CD4-positive, alpha-beta T cell treated with Interleukin-2 at 100 ng/mL for 4 hours (primary cell): ENCODE data around the gene GPATCH2.
"Not testable (repeated sequence)": the region's sequence is repeated elsewhere in the genome, so short reads cannot be mapped to it uniquely, and the experiment has no call there.

Experiments used
- DNase-seq: peaks from one replicate; pipeline ENCODE4 v3.0.0-alpha.2; 2020; ENCODE audit warnings: low spot score

The GPATCH2 gene

DNA sequence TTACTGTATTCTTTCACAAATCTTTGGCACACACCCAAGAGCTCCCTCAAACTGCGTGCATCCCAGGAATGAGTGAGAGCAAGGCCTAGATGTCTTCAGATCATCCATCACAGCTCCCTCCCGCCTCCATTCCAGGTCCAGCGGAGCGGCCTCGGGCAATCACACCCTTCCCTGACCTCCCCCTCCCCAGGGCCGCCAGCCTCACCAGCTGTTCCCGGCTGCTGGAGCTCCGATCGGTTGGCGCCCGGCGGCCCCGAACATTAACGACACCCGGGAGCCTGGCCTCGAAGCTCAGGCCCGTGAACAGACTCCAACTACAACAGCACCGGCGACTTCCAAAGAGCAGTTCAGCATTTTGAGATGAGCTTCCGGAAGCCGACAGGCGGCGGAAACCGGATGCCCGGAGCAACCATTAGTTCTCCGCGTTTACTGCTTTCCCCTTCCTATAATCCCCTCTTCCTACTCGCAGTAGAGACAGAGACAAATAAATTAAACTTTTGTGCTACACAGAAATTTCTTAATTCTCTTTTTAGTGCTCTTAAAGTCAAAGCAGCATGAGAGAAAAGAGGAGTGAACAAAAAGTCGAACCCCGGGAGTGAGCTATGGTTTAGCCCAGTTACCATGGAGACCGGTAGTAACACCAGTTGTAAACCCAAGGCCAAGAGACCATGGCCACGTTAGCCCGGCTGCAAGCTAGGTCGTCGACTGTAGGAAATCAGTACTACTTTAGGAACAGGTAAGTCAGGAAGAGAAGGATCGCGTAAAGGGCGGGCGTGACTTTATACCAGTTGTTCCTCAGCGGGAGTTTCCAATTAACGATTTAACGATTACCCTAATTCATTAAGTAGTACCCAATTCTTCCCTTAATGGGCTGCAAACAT is at the start of gene GPATCH2, which contains the start of gene SPATA17:
GPATCH2 (minus strand) TSS at position 380 of the 881 bp plus-strand sequence; CDS start at position 261, 119 bp downstream.
SPATA17 (plus strand) TSS at position 634 of the 881 bp plus-strand sequence; CDS start at position 669, 35 bp downstream.
- peak; percentile 86 for DNase-seq

DNA sequence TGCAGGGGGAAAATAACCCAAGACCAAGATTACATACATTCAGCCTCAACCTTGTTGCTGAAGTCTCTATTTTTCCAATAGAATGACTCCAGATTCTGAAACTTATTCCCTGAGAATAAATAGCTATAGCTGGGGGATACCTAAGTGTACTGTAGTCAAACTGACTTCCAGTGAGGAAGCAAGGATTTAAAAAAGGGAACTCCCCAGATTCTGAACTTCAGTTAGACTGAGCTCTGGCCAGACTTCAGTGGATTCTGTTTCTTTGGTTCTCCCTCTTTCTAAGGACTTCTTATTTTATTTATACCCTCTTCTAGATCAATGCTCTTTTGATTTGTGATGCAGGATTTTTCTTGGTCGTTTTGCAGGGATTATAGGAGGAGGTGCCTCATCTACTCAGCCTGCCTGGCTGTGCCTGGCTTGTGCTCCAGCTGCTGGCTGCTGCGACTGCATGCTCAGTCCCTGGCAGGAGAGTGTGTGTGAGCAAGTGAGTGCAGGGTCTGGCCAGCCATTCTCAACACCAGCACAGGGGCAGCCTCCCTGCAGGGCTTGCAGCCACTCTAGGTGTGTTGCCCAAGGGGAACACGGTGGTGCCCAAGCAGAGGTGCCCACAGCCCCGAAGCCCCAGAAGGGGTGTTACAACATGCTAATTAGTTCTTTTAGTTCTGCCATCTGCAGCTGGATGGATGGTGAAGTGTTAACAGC is 43.3 kb upstream of the GPATCH2 start:
- DNase-seq, result no peak

DNA sequence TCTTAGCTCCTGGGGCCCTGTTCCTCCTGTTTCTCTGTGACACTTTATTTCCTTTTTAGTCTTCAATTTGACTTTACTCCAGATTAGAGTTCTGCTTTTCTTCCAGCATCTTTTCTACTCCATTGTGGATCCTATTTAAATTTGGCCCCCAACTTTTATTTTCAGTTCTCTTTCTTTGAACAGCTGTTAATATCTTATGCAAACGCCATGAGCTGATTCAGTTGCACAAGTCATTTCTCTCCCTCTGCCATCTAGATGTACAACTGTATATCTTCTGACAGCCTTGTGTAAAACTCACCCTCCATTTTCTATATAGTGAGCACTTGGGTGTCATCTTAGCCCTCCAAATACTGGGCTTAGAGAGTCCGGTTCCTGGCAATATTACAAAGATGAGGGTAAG is 42.5 kb upstream of the GPATCH2 start:
- DNase-seq, result no peak

GRCh38 chr1:217668351-217668940 is 37.6 kb upstream of the GPATCH2 start:
- DNase-seq, result no peak

- no peak for DNase-seq
Observed at GRCh38 chr1:217661407-217661806, 30.5 kb upstream of the GPATCH2 start.

- no peak for DNase-seq
Observed at GRCh38 chr1:217660353-217661062, 29.6 kb upstream of the GPATCH2 start.

- no peak for DNase-seq
Observed at GRCh38 chr1:217650674-217651073, 19.8 kb upstream of the GPATCH2 start.

DNA sequence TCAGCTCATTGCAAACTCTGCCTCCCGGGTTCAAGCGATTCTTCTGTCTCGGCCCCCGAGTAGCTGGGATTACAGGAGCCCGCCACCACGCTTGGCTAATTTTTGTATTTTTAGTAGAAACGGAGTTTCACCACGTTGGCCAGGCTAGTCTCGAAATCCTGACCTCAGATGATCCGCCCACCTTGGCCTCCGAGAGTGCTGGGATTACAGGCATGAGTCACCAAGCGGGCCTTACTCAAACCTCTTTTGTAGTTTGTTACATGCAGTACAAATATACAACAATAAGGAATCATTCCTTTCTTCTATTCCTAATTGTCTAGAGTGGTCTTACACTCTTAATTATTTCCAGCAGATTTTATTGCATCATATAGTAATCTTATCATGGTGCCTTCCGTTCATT is 16.9 kb upstream of the GPATCH2 start:
- no peak for DNase-seq

- DNase-seq, result no peak
Observed at GRCh38 chr1:217642455-217642854, 11.6 kb upstream of the GPATCH2 start.

DNA sequence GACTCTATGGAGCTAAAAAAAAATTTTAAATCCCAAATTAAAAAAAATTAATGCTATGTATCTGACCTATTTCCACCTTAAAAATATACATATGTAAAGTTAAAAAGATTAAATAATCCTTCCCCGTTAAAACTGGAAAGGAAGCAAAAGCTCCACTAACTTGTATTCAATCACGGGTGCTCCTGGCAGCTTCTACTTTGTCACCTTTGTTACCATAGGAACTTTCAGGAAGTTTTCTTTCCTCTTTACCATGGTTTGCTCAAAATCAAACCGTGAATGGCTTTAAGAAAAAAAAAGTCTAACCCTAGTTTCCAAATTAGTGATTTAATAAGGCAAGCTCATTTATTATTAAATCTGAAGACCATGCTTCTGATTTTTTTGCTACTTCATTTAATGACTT is 3.5 kb downstream of the GPATCH2 start:
- DNase-seq, result no peak

DNA sequence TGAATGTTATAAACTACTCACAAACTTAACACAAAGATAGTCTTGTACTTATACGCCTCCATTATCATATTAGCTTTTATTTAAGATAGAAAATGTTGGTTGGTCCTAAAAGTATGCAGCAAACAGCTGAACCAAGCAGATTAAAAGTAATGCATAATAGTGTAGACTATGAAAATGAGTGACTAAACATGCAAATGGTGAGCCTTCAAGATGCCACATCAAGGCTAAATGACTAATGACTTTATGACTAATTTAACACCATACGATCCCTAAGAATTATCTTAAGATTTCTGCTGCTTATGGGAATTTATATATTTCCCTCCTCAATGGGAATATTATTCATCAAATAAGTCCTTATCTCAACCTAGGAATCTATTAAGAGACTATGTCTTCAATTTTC is 4.6 kb downstream of the GPATCH2 start:
- DNase-seq, result peak; percentile 35

GRCh38 chr1:217622042-217622441 is 8.8 kb downstream of the GPATCH2 start:
- DNase-seq, result no peak

GRCh38 chr1:217620814-217621213 is 10.1 kb downstream of the GPATCH2 start:
- no peak for DNase-seq

- DNase-seq, result no peak
Observed at GRCh38 chr1:217617126-217617525, 13.8 kb downstream of the GPATCH2 start.

DNA sequence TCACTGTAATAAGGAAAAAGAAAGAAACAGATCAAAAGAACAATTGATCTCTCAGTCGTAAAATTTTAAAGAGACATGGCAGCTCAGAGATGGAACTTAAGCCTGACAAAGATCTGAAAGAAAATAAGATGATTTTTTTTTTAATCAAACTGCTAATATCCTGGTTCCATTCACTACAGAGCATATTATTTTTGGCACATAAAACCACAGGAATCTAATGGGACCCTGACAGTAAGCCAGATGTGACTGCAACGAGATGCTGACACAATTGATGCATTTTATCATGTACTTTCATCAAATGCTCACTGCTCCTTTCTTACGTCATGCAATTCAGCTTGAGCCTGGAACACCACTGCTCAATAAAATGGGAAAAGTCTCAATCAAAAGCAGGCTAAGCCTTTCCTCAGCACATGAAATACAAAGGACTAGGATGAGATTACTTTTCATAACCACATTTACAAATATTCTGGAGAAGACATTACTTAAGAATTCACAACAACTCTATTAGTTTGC is 16.6 kb downstream of the GPATCH2 start:
- DNase-seq, result no peak

DNA sequence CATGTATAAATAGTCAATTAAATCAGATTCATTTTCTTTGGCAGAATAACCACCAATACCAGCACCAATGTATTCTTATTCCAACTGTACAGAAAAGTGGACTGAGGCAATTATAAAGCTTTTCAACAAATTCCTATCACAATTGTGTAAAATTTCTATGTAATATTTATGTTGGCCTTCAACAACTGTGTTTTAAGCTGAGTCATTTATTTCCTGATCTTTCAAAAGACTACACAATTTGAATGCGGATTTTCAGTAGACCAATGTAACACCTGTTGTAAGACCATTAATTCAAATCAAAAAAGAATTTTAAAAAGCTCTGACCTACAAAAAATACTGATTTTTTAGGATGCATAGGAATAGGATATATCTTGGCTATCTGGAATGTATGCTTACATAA is 25.5 kb downstream of the GPATCH2 start:
- no peak for DNase-seq

DNA sequence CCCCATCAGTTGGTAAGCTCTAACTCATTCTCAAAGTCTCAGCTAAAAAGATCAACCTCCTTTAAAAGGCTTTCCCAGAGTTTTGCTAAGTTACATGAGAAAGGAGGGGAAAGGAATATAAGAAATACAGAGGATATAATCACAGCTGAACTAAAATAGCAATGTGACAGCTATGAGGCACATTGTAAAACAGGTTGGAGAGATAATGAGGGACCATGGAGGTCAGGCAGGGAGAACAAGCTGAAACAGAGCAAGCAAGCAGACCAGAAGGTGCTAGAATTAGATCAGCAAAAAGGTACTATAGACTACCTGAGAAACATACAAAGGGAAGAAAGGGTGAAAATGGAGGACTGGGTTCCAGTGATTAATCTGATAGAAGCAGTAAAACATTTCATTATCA is 28.5 kb downstream of the GPATCH2 start:
- DNase-seq, result no peak

- no peak for DNase-seq
Observed at GRCh38 chr1:217599154-217599553, 31.7 kb downstream of the GPATCH2 start.

GRCh38 chr1:217590598-217590997 is 40.3 kb downstream of the GPATCH2 start:
- DNase-seq, result no peak

DNA sequence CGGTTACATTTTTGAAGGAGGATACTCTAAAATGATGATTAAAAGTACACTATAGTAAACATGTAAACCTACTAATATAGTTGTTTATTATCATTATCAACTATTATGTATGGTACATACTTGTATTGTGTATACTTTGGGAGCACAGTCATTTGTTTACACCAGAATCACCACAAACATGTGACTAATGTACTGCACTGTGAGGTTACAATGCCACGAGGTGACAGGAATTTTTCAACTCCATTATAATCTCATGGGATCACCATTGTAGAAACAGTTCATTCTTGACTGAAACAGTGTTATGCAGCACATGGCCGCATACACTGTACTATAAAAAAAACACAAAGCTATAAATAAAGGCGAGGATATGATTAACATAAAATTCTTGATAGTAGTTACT is 44.3 kb downstream of the GPATCH2 start:
- no peak for DNase-seq

GRCh38 chr1:217585577-217585976 is 45.3 kb downstream of the GPATCH2 start:
- no peak for DNase-seq

DNA sequence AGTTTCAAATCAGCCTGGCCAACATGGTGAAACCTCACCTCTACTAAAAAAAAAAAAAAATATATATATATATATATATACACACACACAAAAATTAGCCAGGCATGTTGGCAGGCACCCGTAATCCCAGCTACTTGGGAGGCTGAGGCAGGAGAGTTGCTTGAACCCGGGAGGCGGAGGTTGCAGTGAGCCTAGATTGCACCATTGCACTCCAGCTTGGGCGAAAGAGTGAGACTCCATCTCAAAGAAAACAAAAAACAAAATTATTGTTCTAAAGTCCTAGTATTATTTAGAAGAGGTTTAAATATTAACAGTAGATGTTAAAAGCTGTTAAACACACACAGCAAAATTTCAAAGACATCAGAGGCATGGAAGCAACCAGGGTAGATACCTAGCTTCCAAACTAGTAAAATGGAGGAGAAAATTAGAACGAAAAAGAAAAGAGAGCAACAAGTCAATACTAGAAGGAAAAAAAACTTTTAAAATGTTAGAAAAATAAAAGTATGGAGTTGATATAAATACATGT is 46.5 kb downstream of the GPATCH2 start:
- DNase-seq, result not testable (repeated sequence)
